ENCODE results near the gene SPPL2C.
"Not testable (repeated sequence)": the region's sequence is repeated elsewhere in the genome, so short reads cannot be mapped to it uniquely, and the experiment has no call there.

SPPL2C gene

GRCh38 chr17:45849536-45849990, 4.9 kb downstream of the SPPL2C start:
- no peak for DNase-seq (ENCODE audit: low read depth in 2 of 2, low spot score in 1 of 2)

GRCh38 chr17:45850011-45850410, 5.3 kb downstream of the SPPL2C start:
- no peak for DNase-seq (ENCODE audit: low read depth in 2 of 2, low spot score in 1 of 2)

GRCh38 chr17:45850468-45850867, 5.8 kb downstream of the SPPL2C start:
- DNase-seq (ENCODE audit: low read depth in 2 of 2, low spot score in 1 of 2), result no peak

GRCh38 chr17:45851022-45851421, 6.3 kb downstream of the SPPL2C start:
- no peak for DNase-seq (ENCODE audit: low read depth in 2 of 2, low spot score in 1 of 2)

GRCh38 chr17:45851464-45851863, 6.8 kb downstream of the SPPL2C start:
- no peak for DNase-seq (ENCODE audit: low read depth in 2 of 2, low spot score in 1 of 2)

GRCh38 chr17:45851873-45852272, 7.2 kb downstream of the SPPL2C start:
- DNase-seq (ENCODE audit: low read depth in 2 of 2, low spot score in 1 of 2), result no peak

- peak in 1 of 2 donors; percentile 29 for DNase-seq (ENCODE audit: low read depth in 2 of 2, low spot score in 1 of 2)
Measured at GRCh38 chr17:45852535-45853297, 8.0 kb downstream of the SPPL2C start.

- DNase-seq (ENCODE audit: low read depth in 2 of 2, low spot score in 1 of 2), result no peak
Measured at GRCh38 chr17:45854209-45854608, 9.5 kb downstream of the SPPL2C start.

GRCh38 chr17:45855691-45856336, 11.1 kb downstream of the SPPL2C start:
- DNase-seq (ENCODE audit: low read depth in 2 of 2, low spot score in 1 of 2), result no peak

- DNase-seq (ENCODE audit: low read depth in 2 of 2, low spot score in 1 of 2), result no peak
Measured at GRCh38 chr17:45857977-45858708, 13.5 kb downstream of the SPPL2C start.

GRCh38 chr17:45861165-45861564, 16.5 kb downstream of the SPPL2C start:
- no peak for DNase-seq (ENCODE audit: low read depth in 2 of 2, low spot score in 1 of 2)

- DNase-seq (ENCODE audit: low read depth in 2 of 2, low spot score in 1 of 2), result not testable (repeated sequence)
Measured at GRCh38 chr17:45862127-45862526, 17.4 kb downstream of the SPPL2C start.

- DNase-seq (ENCODE audit: low read depth in 2 of 2, low spot score in 1 of 2), result no peak
Measured at GRCh38 chr17:45863857-45864654, 19.4 kb downstream of the SPPL2C start.

- no peak for DNase-seq (ENCODE audit: low read depth in 2 of 2, low spot score in 1 of 2)
Measured at GRCh38 chr17:45867171-45867570, 22.5 kb downstream of the SPPL2C start.

GRCh38 chr17:45867702-45868101, 23.0 kb downstream of the SPPL2C start:
- no peak for DNase-seq (ENCODE audit: low read depth in 2 of 2, low spot score in 1 of 2)

GRCh38 chr17:45868276-45868675, 23.6 kb downstream of the SPPL2C start:
- no peak for DNase-seq (ENCODE audit: low read depth in 2 of 2, low spot score in 1 of 2)

- DNase-seq (ENCODE audit: low read depth in 2 of 2, low spot score in 1 of 2), result no peak
Measured at GRCh38 chr17:45869676-45870341, 25.1 kb downstream of the SPPL2C start.

- DNase-seq (ENCODE audit: low read depth in 2 of 2, low spot score in 1 of 2), result no peak
Measured at GRCh38 chr17:45870342-45870974, 25.8 kb downstream of the SPPL2C start.

GRCh38 chr17:45871718-45872117, 27.0 kb downstream of the SPPL2C start:
- no peak for DNase-seq (ENCODE audit: low read depth in 2 of 2, low spot score in 1 of 2)

- DNase-seq (ENCODE audit: low read depth in 2 of 2, low spot score in 1 of 2), result no peak
Measured at GRCh38 chr17:45873728-45874127, 29.0 kb downstream of the SPPL2C start.

Measured in stimulated activated CD8-positive, alpha-beta memory T cell treated with anti-CD3 and anti-CD28 coated beads, Interleukin-4, amount 100 ng/mL, for 1 hour (primary cell).